Gastrocnemius medialis (tissue), 4 donors: ENCODE data around the gene PRDM15. TPM values are rescaled to one million over a fixed set of nuclear protein-coding genes. Genes with fewer than 3 reads are reported as not detected.

Experiments used
- ATAC-seq, 2 donors: fragments of 150-250 bp; one replicate each; pipeline ENCODE4 v1.9.1; 2016
- DNase-seq, 2 donors: peaks; one replicate each; pipeline ENCODE4 v3.0.0-alpha.2; 2019
- H3K27ac ChIP-seq, 4 donors: fragments of 200-600 bp; sonication (generic); 1 replicate in 1 of 4; 2 replicates in 3 of 4; pipeline ENCODE4 v1.5.1; 2016 to 2018; ENCODE audit warnings: mild to moderate bottlenecking in 2 of 4, moderate library complexity in 1 of 4
- H3K27me3 ChIP-seq, 3 donors: fragments of 200-600 bp; sonication (generic) in 2 of 3; 1 replicate in 1 of 3; 2 replicates in 2 of 3; pipeline versions ENCODE4 v1.5.1 to v1.6.0; 2016 to 2019; ENCODE audit warnings: mild to moderate bottlenecking in 1 of 3, moderate library complexity in 1 of 3
- H3K36me3 ChIP-seq, 2 donors: fragments of 200-600 bp; sonication (generic) in 1 of 2; one replicate each; pipeline ENCODE4 v1.5.1; 2017 to 2018
- H3K4me1 ChIP-seq, 2 donors: fragments of 200-600 bp; sonication (generic) in 1 of 2; one replicate each; pipeline ENCODE4 v1.5.1; 2016 to 2017; ENCODE audit warnings: mild to moderate bottlenecking in 2 of 2
- H3K4me3 ChIP-seq, 4 donors: fragments of 200-600 bp; sonication (generic) in 3 of 4; 1 replicate in 1 of 4; 2 replicates in 3 of 4; pipeline ENCODE4 v1.5.1; 2016 to 2019; ENCODE audit warnings: mild to moderate bottlenecking in 2 of 4
- H3K9me3 ChIP-seq, 3 donors: fragments of 200-600 bp; sonication (generic) in 2 of 3; 1 replicate in 1 of 3; 2 replicates in 2 of 3; pipeline ENCODE4 v1.5.1; 2016 to 2019
- CTCF ChIP-seq, 5 experiments: fragments of 450-650 bp in 3 of 5; fragments of 200-600 bp in 2 of 5; sonication (generic) in 2 of 5; IDR thresholded peaks in 4 of 5; conservative IDR thresholded peaks in 1 of 5; 1 replicate in 4 of 5; 2 replicates in 1 of 5; pipeline ENCODE4 v1.5.1; 2016 to 2019; ENCODE audit warnings: antibody characterized with exemption in 5 of 5, mild to moderate bottlenecking in 3 of 5, moderate library complexity in 3 of 5
- POLR2A ChIP-seq, 2 donors: fragments of 450-650 bp; IDR thresholded peaks; one replicate each; pipeline ENCODE4 v1.6.1; 2017; ENCODE audit warnings: antibody characterized with exemption in 2 of 2, mild to moderate bottlenecking in 2 of 2, moderate library complexity in 2 of 2
- in situ Hi-C, 4 donors: fragments of 200-750 bp; cut with MboI; loops; one replicate each; pipeline versions ENCODE4 v1.15.0 to v1.8.0; 2017; ENCODE audit warnings: low sequenced_read_pairs in 4 of 4
- intact Hi-C: fragments of 100-400 bp; cut with DNase I; formaldehyde crosslinking; loops from one replicate; pipeline ENCODE4 v1.15.1; 2023; ENCODE audit warnings: low total_unique reads
- total RNA-seq, 4 donors: library from RNA; depleted of rRNA; stranded (reverse); fragments of >200 nt; gene quantifications; one replicate each; pipeline versions ENCODE4 v1.1.0 to v1.2.3, GENCODE V29; 2016

PRDM15 gene
- total RNA-seq, 4 donors from 2014 or later = 4.4 to 13.6 (median 5.4) TPM

DNA sequence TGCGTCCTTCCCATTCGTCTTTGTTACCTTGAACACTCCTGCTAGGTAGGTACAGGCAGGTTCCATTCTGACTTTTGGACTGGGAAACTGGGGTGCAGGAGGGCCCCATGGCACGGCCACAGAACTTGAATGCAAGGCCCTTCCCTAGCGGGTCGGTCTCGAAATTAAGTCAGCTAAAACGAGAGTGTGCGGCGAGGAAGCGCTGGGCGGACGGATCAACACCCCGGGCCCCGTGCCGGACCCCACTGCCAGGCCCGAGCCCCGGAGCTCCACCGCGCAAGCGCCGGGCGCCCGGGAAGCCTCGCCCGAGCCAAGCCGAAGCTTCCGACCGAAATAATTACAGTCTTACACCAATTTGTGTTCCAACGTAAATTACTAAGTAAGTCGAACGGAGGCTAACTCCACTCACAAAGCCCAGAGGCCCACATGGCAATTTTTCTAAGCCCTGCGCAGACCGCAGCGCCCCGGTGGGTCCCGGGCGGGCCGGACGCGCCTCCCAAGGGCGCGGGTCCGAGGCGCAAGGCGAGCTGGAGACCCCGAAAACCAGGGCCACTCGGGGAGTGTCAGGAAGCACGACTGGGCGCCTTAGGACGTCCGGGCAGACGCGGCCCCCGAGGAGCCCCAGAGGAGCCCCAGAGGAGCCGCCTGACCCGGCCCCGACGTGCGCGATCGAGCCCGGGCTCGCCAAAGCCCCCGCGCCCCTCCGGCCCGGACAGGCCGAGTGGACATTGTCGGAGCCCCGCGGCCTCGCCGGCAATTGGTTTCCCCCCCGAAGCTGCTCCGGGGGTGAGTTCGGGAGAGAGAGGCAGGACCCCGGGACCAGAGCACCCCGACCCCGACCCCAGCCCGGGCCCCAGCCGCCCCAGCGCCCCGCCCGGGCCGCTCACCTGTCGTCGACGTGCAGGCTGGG, 112.9 kb downstream of the PRDM15 start:
- TF ChIP-seq CTCF (IDR thresholded peaks at IDR 0.05 in 4 of 5, conservative IDR thresholded peaks at IDR 0.05 in 1 of 5) (no peak), POLR2A (IDR thresholded peaks at IDR 0.05) (no peak)
- H3K27me3 ChIP-seq = peaks cover 75 to 80% (median 80%) of the 10 kb centered on the region in 3 donors
- DNase-seq (no peak), ATAC-seq (no peak)
- in situ Hi-C loops (loop anchor here in 1 of 4 donors (25.0 kb wide), 1 partner anchor 104 kb away; no protein-coding TSS in a partner anchor), intact Hi-C loops (no loop called here)
- H3K36me3 ChIP-seq = no peaks in the 10 kb centered on the region
- no peaks in the 10 kb centered on the region for H3K9me3 ChIP-seq
- peaks cover 15 to 21% of the 10 kb centered on the region in 2 donors for H3K4me1 ChIP-seq
- no peak overlapping the region for H3K27ac ChIP-seq
- peak overlapping the region in 1 of 4 donors; percentile 13 for H3K4me3 ChIP-seq

DNA sequence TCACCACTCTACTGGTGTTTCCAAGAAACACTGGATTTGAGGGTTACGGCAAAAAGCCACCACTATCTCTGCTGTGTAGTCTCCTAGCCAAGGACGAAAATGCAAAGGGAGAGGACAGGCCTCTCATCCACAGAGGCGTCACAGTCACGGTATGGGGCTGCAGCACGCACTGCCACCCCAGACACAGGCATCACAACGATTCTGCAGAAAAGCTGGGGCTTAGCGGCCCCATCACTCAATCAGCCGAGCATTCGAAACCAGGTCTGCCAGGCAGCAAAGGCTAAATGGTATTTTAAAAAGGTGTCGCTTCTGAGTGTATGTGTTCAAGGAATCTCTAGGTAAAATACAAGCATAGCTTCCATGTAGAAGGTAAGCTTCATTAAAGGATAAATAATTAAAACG, 113.7 kb downstream of the PRDM15 start:
- no peaks in the 10 kb centered on the region for H3K36me3 ChIP-seq
- DNase-seq = no peak
- no peak overlapping the region for H3K27ac ChIP-seq
- no peak for ATAC-seq
- peaks cover 74 to 76% (median 75%) of the 10 kb centered on the region in 3 donors for H3K27me3 ChIP-seq
- no peaks in the 10 kb centered on the region for H3K9me3 ChIP-seq
- H3K4me1 ChIP-seq = peaks cover 15 to 21% of the 10 kb centered on the region in 2 donors
- in situ Hi-C loops = loop anchor here in 1 of 4 donors (25.0 kb wide), 1 partner anchor 103 kb away; no protein-coding TSS in a partner anchor
- TF ChIP-seq POLR2A (IDR thresholded peaks at IDR 0.05) (no peak), CTCF (IDR thresholded peaks at IDR 0.05 in 4 of 5, conservative IDR thresholded peaks at IDR 0.05 in 1 of 5) (no peak)
- intact Hi-C loops = no loop called here
- no peak overlapping the region for H3K4me3 ChIP-seq

- Histone ChIP-seq H3K27me3 (peaks cover 69 to 74% (median 70%) of the 10 kb centered on the region in 3 donors), H3K27ac (no peak overlapping the region), H3K9me3 (no peaks in the 10 kb centered on the region), H3K36me3 (no peaks in the 10 kb centered on the region), H3K4me3 (no peak overlapping the region), H3K4me1 (peaks cover 15 to 21% of the 10 kb centered on the region in 2 donors)
- no peak for DNase-seq
- intact Hi-C loops (no loop called here), in situ Hi-C loops (loop anchor here in 1 of 4 donors (25.0 kb wide), 1 partner anchor 102 kb away; no protein-coding TSS in a partner anchor)
- ATAC-seq = no peak
- TF ChIP-seq POLR2A (IDR thresholded peaks at IDR 0.05) (no peak), CTCF (IDR thresholded peaks at IDR 0.05 in 4 of 5, conservative IDR thresholded peaks at IDR 0.05 in 1 of 5) (no peak)
These were observed 114.4 kb downstream of the PRDM15 start for GRCh38 chr21:41764558-41765419.

- TF ChIP-seq POLR2A (IDR thresholded peaks at IDR 0.05) (no peak), CTCF (IDR thresholded peaks at IDR 0.05 in 4 of 5, conservative IDR thresholded peaks at IDR 0.05 in 1 of 5) (no peak)
- no peaks in the 10 kb centered on the region for H3K36me3 ChIP-seq
- ATAC-seq (no peak), DNase-seq (no peak)
- intact Hi-C loops = no loop called here
- H3K4me3 ChIP-seq = no peak overlapping the region
- H3K27ac ChIP-seq = no peak overlapping the region
- H3K9me3 ChIP-seq = no peaks in the 10 kb centered on the region
- H3K27me3 ChIP-seq = peaks cover 61 to 66% (median 62%) of the 10 kb centered on the region in 3 donors
- in situ Hi-C loops = loop anchor here in 1 of 4 donors (25.0 kb wide), 1 partner anchor 102 kb away; no protein-coding TSS in a partner anchor
- H3K4me1 ChIP-seq = peaks cover 15 to 21% of the 10 kb centered on the region in 2 donors
These were observed 115.1 kb downstream of the PRDM15 start for GRCh38 chr21:41763996-41764395.
